HG02571 (cell line): ENCODE measurements around the gene IL32.

Source experiments
- ATAC-seq: cut with Tn5 transposase; IDR thresholded peaks from one replicate; pipeline ENCODE4 v1.9.1; 2021; ENCODE audit warnings: mild to moderate bottlenecking, moderate library complexity; ENCODE audit not compliant: unreplicated experiment

Gene IL32

GRCh38 chr16:3027983-3028715 lies 37.3 kb upstream of the IL32 start:
- ATAC-seq: no peak

GRCh38 chr16:3028716-3029319 lies 36.6 kb upstream of the IL32 start:
- no peak for ATAC-seq

GRCh38 chr16:3029491-3030221 lies 35.8 kb upstream of the IL32 start:
- ATAC-seq: no peak

- no peak for ATAC-seq
Measured at GRCh38 chr16:3030222-3031212, 34.9 kb upstream of the IL32 start.

DNA sequence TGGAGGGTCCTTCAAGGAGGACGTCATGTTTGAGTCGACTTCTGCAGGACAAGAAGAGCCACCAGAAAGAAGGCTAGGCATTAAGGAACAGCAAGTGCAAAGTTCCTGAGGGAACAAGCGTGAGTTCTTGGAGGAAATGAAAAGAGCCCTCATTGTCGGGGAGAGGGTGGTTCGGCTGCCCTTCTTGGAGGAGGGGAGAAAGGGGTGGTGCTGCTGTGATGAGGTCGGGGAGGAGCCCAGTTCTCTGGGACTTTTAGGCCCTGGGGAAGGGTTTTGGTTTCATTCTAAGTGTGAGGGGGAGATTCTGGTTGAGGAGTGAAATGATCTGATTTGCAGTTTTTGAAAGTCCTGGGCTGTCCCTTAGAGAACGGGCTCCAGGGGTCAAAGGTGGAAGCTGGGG lies 32.8 kb upstream of the IL32 start:
- ATAC-seq: no peak

DNA sequence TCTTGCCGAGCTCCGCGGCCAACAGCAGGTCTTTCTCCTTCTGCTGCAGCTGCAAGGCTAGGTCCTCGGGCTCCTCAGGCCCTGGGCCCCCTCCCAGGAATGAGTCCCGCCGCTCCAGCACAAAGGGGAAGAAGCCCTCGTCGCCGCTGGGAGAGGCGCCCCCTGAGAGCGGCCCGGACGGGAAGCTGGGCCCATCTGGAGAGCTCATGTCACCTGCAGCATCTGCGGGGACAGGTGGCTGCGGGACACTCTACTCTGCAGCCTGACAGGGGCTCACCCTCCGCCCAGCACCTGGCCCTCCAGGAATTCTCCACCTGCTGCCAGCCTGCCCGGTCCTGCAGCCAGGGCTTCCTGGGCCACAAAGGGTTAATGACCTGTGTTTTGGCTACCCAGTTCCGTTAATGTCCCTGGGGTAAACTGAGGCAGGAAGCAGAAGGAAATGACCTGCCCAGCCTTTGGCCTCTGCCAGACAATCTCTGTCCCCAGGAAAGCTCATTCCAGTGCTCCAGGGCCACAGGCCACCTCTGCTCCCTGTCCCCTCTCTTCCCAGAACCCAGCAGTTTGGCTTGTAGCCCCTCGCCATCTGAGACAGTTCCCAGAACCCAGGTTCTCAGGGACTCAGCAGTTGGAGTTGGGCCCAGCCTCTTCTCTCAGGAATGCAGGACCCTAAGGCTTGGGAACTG lies 30.0 kb upstream of the IL32 start:
- no peak for ATAC-seq

DNA sequence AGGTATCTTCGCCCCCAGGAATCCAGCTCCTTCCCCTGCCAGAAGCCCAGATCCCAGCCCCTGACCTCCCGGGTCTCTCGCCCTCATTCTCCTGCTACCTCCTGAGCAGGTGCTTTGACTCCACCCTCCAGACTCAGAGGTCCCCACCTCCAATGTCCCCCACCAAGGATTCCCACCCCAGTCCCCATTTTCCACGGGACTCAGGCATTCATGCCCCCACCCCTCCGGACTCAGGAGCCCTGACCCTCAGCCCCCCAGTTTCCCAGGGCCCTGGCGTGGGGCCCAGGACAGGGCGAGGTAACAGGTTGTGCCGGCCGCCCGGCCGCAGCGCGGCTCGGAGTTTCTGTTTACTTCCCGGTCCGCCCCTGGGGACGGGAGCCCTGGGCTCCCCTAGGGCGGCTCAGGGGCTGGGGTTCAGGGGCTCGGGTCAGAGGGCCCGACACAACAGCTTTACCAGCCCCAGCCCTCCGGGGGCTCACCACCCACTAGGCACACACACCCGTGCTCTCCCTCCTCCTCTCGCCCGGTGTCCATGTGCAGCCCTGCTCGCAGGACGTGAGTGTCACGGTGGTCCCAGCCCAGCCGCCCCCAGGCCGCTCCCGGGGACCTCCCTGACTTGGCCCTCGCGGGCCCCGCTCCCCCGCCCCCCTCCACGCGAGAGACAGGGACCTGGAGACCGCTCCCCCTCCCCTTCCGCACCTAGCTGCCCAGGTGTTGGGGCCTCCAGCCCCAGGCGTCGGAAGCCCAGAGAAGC lies 29.3 kb upstream of the IL32 start:
- ATAC-seq: no peak

GRCh38 chr16:3036726-3037315 lies 28.6 kb upstream of the IL32 start, which contains the start of gene BICDL2:
TSS of gene BICDL2 (minus strand) at chr16:3036944. CDS start at chr16:3035496, 1,448 bp downstream.
- ATAC-seq: no peak

DNA sequence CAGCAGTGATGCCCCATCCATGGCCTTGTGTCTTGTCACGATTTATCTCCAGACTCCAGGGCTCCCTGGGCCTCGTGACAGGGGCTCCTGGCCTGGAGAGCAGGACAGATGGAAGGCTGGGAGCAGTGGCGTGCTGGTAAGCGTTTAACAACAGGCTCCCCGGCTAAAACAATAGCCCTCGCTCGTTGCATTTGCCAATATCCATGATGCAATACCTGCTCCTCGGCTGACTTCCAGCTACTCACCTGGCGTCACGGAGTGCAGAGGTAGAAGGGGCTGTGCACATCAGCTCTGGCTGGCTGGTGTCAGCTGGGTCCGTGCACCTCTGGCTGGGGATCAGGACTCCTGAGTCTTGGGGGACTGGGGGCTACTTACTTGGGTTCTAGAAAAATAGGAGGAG lies 27.2 kb upstream of the IL32 start:
- ATAC-seq: no peak

GRCh38 chr16:3038896-3039295 lies 26.5 kb upstream of the IL32 start:
- no peak for ATAC-seq

DNA sequence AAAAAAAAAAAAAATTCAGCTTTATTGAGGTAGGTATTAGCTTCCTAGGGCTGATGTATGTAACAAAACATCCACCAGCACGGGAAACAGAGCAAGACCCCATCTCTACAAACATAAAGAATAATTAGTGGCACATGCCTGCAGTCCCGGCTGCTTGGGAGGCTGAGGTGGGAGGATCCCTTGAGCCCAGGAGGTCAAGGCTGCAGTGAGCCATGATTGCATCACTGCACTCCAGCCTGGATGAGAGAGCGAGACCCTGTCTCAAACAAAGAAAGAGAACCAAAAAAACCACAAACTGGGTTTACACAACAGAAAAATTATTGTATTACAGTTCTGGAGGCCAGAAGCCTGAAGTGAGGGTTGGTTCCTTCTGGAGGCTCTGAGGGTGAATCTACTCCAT lies 23.1 kb upstream of the IL32 start:
- ATAC-seq: no peak

DNA sequence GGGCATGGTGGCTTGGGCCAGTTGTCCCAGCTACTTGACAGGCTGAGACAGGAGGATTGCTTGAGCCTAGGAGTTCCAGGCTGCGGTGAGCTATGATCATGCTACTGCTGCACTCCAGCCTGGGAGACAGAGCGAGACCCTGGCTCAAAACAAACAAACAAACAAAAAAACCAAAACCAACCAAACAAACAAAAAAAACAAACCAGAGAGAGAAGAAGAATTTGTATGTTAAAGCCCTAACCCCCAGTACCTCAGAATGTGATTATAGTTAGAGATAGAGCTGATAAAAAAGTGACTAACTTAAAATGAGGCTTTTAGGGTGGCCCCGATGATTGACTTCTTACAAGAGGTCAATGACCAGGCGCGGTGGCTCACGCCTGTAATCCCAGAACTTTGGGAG lies 20.7 kb upstream of the IL32 start:
- ATAC-seq: no peak

GRCh38 chr16:3045758-3046640 lies 19.4 kb upstream of the IL32 start, which contains the start of gene MMP25:
TSS of gene MMP25 (plus strand) at chr16:3046561. CDS start at chr16:3046918, 357 bp downstream.
- no peak for ATAC-seq

- ATAC-seq: no peak
Measured at GRCh38 chr16:3046641-3047386, 18.6 kb upstream of the IL32 start.

GRCh38 chr16:3047387-3047720 lies 18.1 kb upstream of the IL32 start:
- ATAC-seq: no peak

- ATAC-seq: no peak
Measured at GRCh38 chr16:3049921-3050481, 15.4 kb upstream of the IL32 start.

DNA sequence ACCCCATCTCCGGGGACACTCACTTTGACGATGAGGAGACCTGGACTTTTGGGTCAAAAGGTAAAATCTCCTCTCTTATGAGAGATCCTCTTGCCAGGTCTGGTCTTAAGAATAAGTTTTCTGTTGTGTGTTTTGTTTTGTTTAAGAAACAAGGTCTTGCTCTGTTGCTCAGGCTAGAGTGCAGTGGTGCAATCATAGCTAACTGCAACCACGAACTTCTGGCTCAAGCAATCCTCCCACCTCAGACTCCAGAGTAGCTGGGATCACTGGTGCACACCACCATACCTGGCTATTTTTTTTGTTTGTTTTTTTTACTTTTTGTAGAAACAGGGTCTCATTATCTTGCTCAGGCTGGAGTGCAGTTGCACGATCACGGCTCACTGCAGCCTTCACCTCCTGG lies 15.0 kb upstream of the IL32 start:
- no peak for ATAC-seq
